H1 (cell line): ENCODE measurements around the gene ANKRD2. TPM values are rescaled to one million over a fixed set of nuclear protein-coding genes. Genes with fewer than 3 reads are reported as not detected.

ENCODE experiments used
- CTCF ChIA-PET: fragments of 300-600 bp; sonication (Branson Sonifier 250); formaldehyde crosslinking; loops from one replicate; lab custom pipeline; 2021; ENCODE audit not compliant: partially characterized antibody; lab: Charles Lee
- POLR2A ChIA-PET: fragments of 300-600 bp; sonication (Branson Sonifier 250); formaldehyde crosslinking; loops from one replicate; lab custom pipeline; 2021; ENCODE audit warnings: inconsistent platforms; ENCODE audit not compliant: partially characterized antibody; lab: Charles Lee
- DNase-seq, 2 experiments: peaks; one replicate each; pipeline versions ENCODE4 v3.0.0 to v3.0.0-alpha.2; 2010 to 2022; ENCODE audit warnings: low spot score in 2 of 2, low read depth in 1 of 2, mixed read lengths in 1 of 2
- FAIRE-seq: peaks from 2 replicates; lab custom pipeline; 2011; peaks lifted over from hg19 to GRCh38; lab: Jason Lieb, UNC
- H2AFZ ChIP-seq: 2 replicates; pipeline ENCODE4 v1.8.1; 2012; ENCODE audit warnings: low read length, inconsistent platforms
- H2AK5ac ChIP-seq: 2 replicates; pipeline ENCODE4 v1.6.1; 2013; ENCODE audit warnings: low read depth, low read length
- H2BK120ac ChIP-seq: replicated peaks from 2 replicates; pipeline ENCODE3; 2013; ENCODE audit warnings: low read depth, low read length, inconsistent platforms
- H2BK12ac ChIP-seq: 2 replicates; pipeline ENCODE4 v1.6.1; 2013; ENCODE audit warnings: low read depth, low read length
- H2BK15ac ChIP-seq: 2 replicates; pipeline ENCODE4 v1.6.1; 2013; ENCODE audit warnings: low read length
- H2BK20ac ChIP-seq: 2 replicates; pipeline ENCODE4 v1.6.1; 2013; ENCODE audit warnings: low read length
- H2BK5ac ChIP-seq: 2 replicates; pipeline ENCODE4 v1.6.1; 2013; ENCODE audit warnings: low read depth, low read length
- H3K14ac ChIP-seq: 2 replicates; pipeline ENCODE4 v1.6.1; 2013; ENCODE audit warnings: inconsistent platforms; ENCODE audit not compliant: insufficient read length
- H3K18ac ChIP-seq: 2 replicates; pipeline ENCODE4 v1.6.1; 2013; ENCODE audit warnings: low read length; ENCODE audit errors: extremely low read depth
- H3K23ac ChIP-seq: 2 replicates; pipeline ENCODE4 v1.6.1; 2013; ENCODE audit warnings: inconsistent platforms; ENCODE audit not compliant: insufficient read length
- H3K23me2 ChIP-seq: 2 replicates; pipeline ENCODE4 v1.6.1; 2013; ENCODE audit warnings: low read depth, low read length
- H3K27ac ChIP-seq: 2 replicates; pipeline ENCODE4 v1.6.1; 2011; ENCODE audit warnings: low read depth, low read length, inconsistent platforms
- H3K27me3 ChIP-seq, 4 experiments: replicated peaks in 1 of 4; 1 replicate in 1 of 4; 2 replicates in 3 of 4; pipeline versions ENCODE4 v1.6.1 to v1.8.1; 2011 to 2013; ENCODE audit warnings: low read length in 3 of 4, mild to moderate bottlenecking in 3 of 4, inconsistent platforms in 2 of 4, mixed read lengths in 2 of 4, moderate library complexity in 1 of 4; ENCODE audit not compliant: control insufficient read depth in 3 of 4, insufficient read depth in 3 of 4; ENCODE audit errors: extremely low read depth in 1 of 4
- H3K36me3 ChIP-seq, 4 experiments: 2 replicates each; pipeline versions ENCODE4 v1.6.1 to v1.8.1; 2011 to 2013; ENCODE audit warnings: mild to moderate bottlenecking in 4 of 4, low read length in 3 of 4, moderate library complexity in 2 of 4, control low read depth in 1 of 4, inconsistent platforms in 1 of 4; ENCODE audit not compliant: insufficient read depth in 4 of 4, control insufficient read depth in 2 of 4
- H3K4ac ChIP-seq: replicated peaks from 2 replicates; pipeline ENCODE3; 2013; ENCODE audit warnings: low read length, low read depth, mixed read lengths, inconsistent platforms; ENCODE audit not compliant: insufficient read length
- H3K4me1 ChIP-seq, 4 experiments: replicated peaks in 1 of 4; 1 replicate in 1 of 4; 2 replicates in 3 of 4; pipeline versions ENCODE4 v1.6.1 to v1.8.1; 2011 to 2013; ENCODE audit warnings: low read length in 3 of 4, inconsistent platforms in 2 of 4, mixed read lengths in 1 of 4; ENCODE audit not compliant: insufficient read depth in 4 of 4, control insufficient read depth in 3 of 4
- H3K4me2 ChIP-seq, 2 experiments: 2 replicates each; pipeline versions ENCODE4 v1.6.1 to v1.8.1; 2011 to 2013; ENCODE audit warnings: low read depth in 2 of 2, low read length in 2 of 2, control low read depth in 1 of 2, inconsistent platforms in 1 of 2, mild to moderate bottlenecking in 1 of 2; ENCODE audit not compliant: insufficient read depth in 1 of 2
- H3K4me3 ChIP-seq, 4 experiments: fragments of 200-600, 300-600 bp in 1 of 4; sonication (generic), shearing (Covaris generic), sonication (Bioruptor Twin) in 1 of 4; 2 replicates each; pipeline versions ENCODE4 v1.5.1 to v1.8.1; 2011 to 2016; ENCODE audit warnings: low read length in 4 of 4, low read depth in 3 of 4, control low read depth in 2 of 4, inconsistent platforms in 2 of 4, mild to moderate bottlenecking in 2 of 4, mixed read lengths in 1 of 4, moderate library complexity in 1 of 4; ENCODE audit not compliant: insufficient read depth in 2 of 4; ENCODE audit errors: extremely low read depth in 1 of 4
- H3K56ac ChIP-seq: replicated peaks from 2 replicates; pipeline ENCODE3; 2013; ENCODE audit warnings: low read depth, mild to moderate bottlenecking, mixed read lengths, low read length, inconsistent platforms; ENCODE audit not compliant: insufficient read length
- H3K79me1 ChIP-seq: 2 replicates; pipeline ENCODE4 v1.6.1; 2013; ENCODE audit warnings: low read depth, low read length, control low read depth
- H3K79me2 ChIP-seq, 2 experiments: 2 replicates each; pipeline versions ENCODE4 v1.6.1 to v1.8.1; 2012 to 2013; ENCODE audit warnings: low read length in 2 of 2, mild to moderate bottlenecking in 2 of 2, inconsistent platforms in 1 of 2; ENCODE audit not compliant: insufficient read depth in 2 of 2, control insufficient read depth in 1 of 2
- H3K9ac ChIP-seq, 4 experiments: replicated peaks in 1 of 4; 1 replicate in 1 of 4; 2 replicates in 3 of 4; pipeline versions ENCODE4 v1.6.1 to v1.8.1; 2011 to 2013; ENCODE audit warnings: low read depth in 3 of 4, low read length in 3 of 4, control low read depth in 2 of 4, mild to moderate bottlenecking in 2 of 4, moderate library complexity in 2 of 4, inconsistent platforms in 1 of 4; ENCODE audit errors: extremely low read depth in 1 of 4
- H3K9me3 ChIP-seq, 2 experiments: 2 replicates each; pipeline versions ENCODE4 v1.6.1 to v1.8.1; 2012 to 2013; ENCODE audit warnings: mild to moderate bottlenecking in 2 of 2, moderate library complexity in 2 of 2, control low read depth in 1 of 2, inconsistent platforms in 1 of 2, low read depth in 1 of 2, low read length in 1 of 2, mixed read lengths in 1 of 2; ENCODE audit not compliant: insufficient read depth in 2 of 2
- H4K20me1 ChIP-seq, 2 experiments: replicated peaks in 1 of 2; 2 replicates each; pipeline versions ENCODE3 to v1.8.1; 2011 to 2013; ENCODE audit warnings: inconsistent platforms in 2 of 2, low read length in 2 of 2, mild to moderate bottlenecking in 1 of 2; ENCODE audit not compliant: insufficient read depth in 2 of 2, control insufficient read depth in 1 of 2
- H4K5ac ChIP-seq: 2 replicates; pipeline ENCODE4 v1.6.1; 2013; ENCODE audit warnings: low read length, low read depth, mixed read lengths, inconsistent platforms; ENCODE audit not compliant: insufficient read length
- H4K8ac ChIP-seq: 2 replicates; pipeline ENCODE4 v1.8.0; 2013; ENCODE audit warnings: mild to moderate bottlenecking, moderate library complexity, low read length, inconsistent platforms; ENCODE audit not compliant: insufficient read depth; ENCODE audit errors: extremely low read depth
- H4K91ac ChIP-seq: replicated peaks from 2 replicates; pipeline ENCODE3; 2013; ENCODE audit warnings: low read length, mixed read lengths, inconsistent platforms; ENCODE audit not compliant: insufficient read length
- CEBPB ChIP-seq: IDR thresholded peaks from 2 replicates; pipeline ENCODE4 v1.6.1; 2012; ENCODE audit warnings: low read depth, low read length
- GABPA ChIP-seq: IDR thresholded peaks from 2 replicates; pipeline ENCODE4 v1.6.1; 2011; ENCODE audit warnings: mild to moderate bottlenecking, low read length, moderate library complexity, borderline replicate concordance; ENCODE audit not compliant: insufficient read depth
- JUND ChIP-seq: IDR thresholded peaks from 2 replicates; pipeline ENCODE4 v1.6.1; 2011; ENCODE audit warnings: mild to moderate bottlenecking, improper control_type of control experiment, low read length
- SIRT6 ChIP-seq: IDR thresholded peaks from one replicate; pipeline ENCODE4 v1.7.1; 2012; ENCODE audit warnings: low read length, inconsistent platforms
- SIX5 ChIP-seq: IDR thresholded peaks from 2 replicates; pipeline ENCODE4 v1.6.1; 2011; ENCODE audit warnings: mild to moderate bottlenecking, low read depth, low read length
- SP2 ChIP-seq: IDR thresholded peaks from 2 replicates; pipeline ENCODE4 v1.6.1; 2012; ENCODE audit warnings: mild to moderate bottlenecking, low read length, inconsistent platforms
- SRF ChIP-seq: IDR thresholded peaks from 2 replicates; pipeline ENCODE4 v1.6.1; 2011; ENCODE audit warnings: mild to moderate bottlenecking, low read depth, low read length, moderate library complexity
- TCF12 ChIP-seq: IDR thresholded peaks from 2 replicates; pipeline ENCODE4 v1.6.1; 2011; ENCODE audit warnings: low read depth, mild to moderate bottlenecking, low read length
- TEAD4 ChIP-seq: IDR thresholded peaks from 2 replicates; pipeline ENCODE4 v1.6.1; 2012; ENCODE audit warnings: low read depth, low read length, inconsistent platforms, mixed read lengths
- YY1 ChIP-seq: IDR thresholded peaks from 2 replicates; pipeline ENCODE4 v1.6.1; 2011; ENCODE audit warnings: low read depth, mild to moderate bottlenecking, low read length
- WGBS, 2 experiments: shearing (Covaris generic) in 1 of 2; methylation state at CpG; one replicate each; pipeline versions ENCODE4 v1.1.6 to v1.1.7; 2013 to 2015; ENCODE audit warnings: low lambda C conversion rate in 2 of 2, mixed read lengths in 2 of 2, inconsistent platforms in 1 of 2, low coverage in 1 of 2, missing lambda C conversion rate in 1 of 2; ENCODE audit not compliant: insufficient replicate concordance in 2 of 2, insufficient coverage in 1 of 2, insufficient read length in 1 of 2; ENCODE audit errors: extremely low coverage in 1 of 2, missing lambda C conversion rate in 1 of 2; 5-methylcytosine and 5-hydroxymethylcytosine counted together
- polyA plus RNA-seq, 7 experiments: library from polyadenylated mRNA; depleted of rRNA in 3 of 7; stranded (reverse) in 5 of 7; unstranded in 2 of 7; fragments of >200 nt in 5 of 7; fragments of 200-250 nt in 2 of 7; gene quantifications; 1 replicate in 5 of 7; 2 replicates in 1 of 7; 4 replicates in 1 of 7; pipeline versions ENCODE4 v1.2.1 to v1.2.3, GENCODE V29; 2011 to 2013; ENCODE audit warnings: missing spikeins in 2 of 7, mixed read lengths in 2 of 7
- total RNA-seq: library from RNA; stranded (reverse); fragmentation: NEBNext Ultra II Directional; extraction: Animal tissue kit (Norgen Biotek cat#: 25700); gene quantifications from 2 replicates; pipeline ENCODE4 v1.2.1, GENCODE V29; 2021

ANKRD2 gene
- total and polyA plus RNA-seq, 2 of the 8 experiments (the other 6 are each of a cell fraction or from before 2014, with no cell fraction given): not detected

GRCh38 chr10:97537186-97537869 is 35.3 kb upstream of the ANKRD2 start:
- peaks cover 0 to 2% of the 10 kb centered on the region in 2 experiments for H4K20me1 ChIP-seq
- no peak overlapping the region for H2AK5ac ChIP-seq
- CTCF ChIA-PET: interaction anchor here (0.6 to 14.7 kb wide), 8 partner anchors 15 to 89 kb away, joined by 3 to 388 read pairs (median 18); no protein-coding TSS in a partner anchor
- no peaks in the 10 kb centered on the region for H3K36me3 ChIP-seq
- H3K56ac ChIP-seq: no peak overlapping the region
- H3K9ac ChIP-seq: no peak overlapping the region
- DNase-seq (no peak), FAIRE-seq (no peak)
- no peak overlapping the region for H3K27ac ChIP-seq
- peaks cover 0 to 6% of the 10 kb centered on the region in 2 experiments; a peak in 1 of 4 replicates for H3K79me2 ChIP-seq
- no peak overlapping the region for H3K23ac ChIP-seq
- no peak overlapping the region for H2BK15ac ChIP-seq
- WGBS, 2 experiments: 96% methylated on average over 5 of the region's 5 CpGs; no CpG with 5 or more reads in 1 of the 2 experiments
- no peak overlapping the region for H4K8ac ChIP-seq
- no peak overlapping the region for H2AFZ ChIP-seq
- POLR2A ChIA-PET: no interaction called here
- H3K23me2 ChIP-seq: no peaks in the 10 kb centered on the region
- H3K4me3 ChIP-seq: no peak overlapping the region
- H2BK12ac ChIP-seq: no peak overlapping the region
- H3K14ac ChIP-seq: no peak overlapping the region
- H2BK20ac ChIP-seq: no peak overlapping the region
- no peak overlapping the region for H4K5ac ChIP-seq
- no peak overlapping the region for H3K4me2 ChIP-seq
- peaks cover 2% of the 10 kb centered on the region for H3K79me1 ChIP-seq
- no peak overlapping the region for H2BK120ac ChIP-seq
- H3K9me3 ChIP-seq: no peaks in the 10 kb centered on the region
- H3K4ac ChIP-seq: no peak overlapping the region
- no peak overlapping the region for H4K91ac ChIP-seq
- no peak overlapping the region for H2BK5ac ChIP-seq
- no peak overlapping the region for H3K18ac ChIP-seq
- H3K27me3 ChIP-seq: no peaks in the 10 kb centered on the region
- H3K4me1 ChIP-seq: peaks cover 0 to 19% (median 14%) of the 10 kb centered on the region in 4 experiments; a peak in 6 of 7 replicates
- TF ChIP-seq JUND (no peak), SIX5 (no peak), TEAD4 (no peak), GABPA (no peak), TCF12 (no peak), YY1 (no peak), SRF (no peak), SP2 (no peak), CEBPB (no peak), SIRT6 (no peak)
